H1 (cell line): ENCODE results near the gene PCDHB14. TPM values are rescaled to one million over a fixed set of nuclear protein-coding genes. Genes with fewer than 3 reads are reported as not detected.

Source experiments
- CHD7 ChIP-seq: fragments of 300-600 bp; sonication (generic); IDR thresholded peaks from 2 replicates; pipeline ENCODE4 v1.7.1; 2012; ENCODE audit warnings: low read length, moderate library complexity, mild to moderate bottlenecking, inconsistent platforms; ENCODE audit not compliant: insufficient replicate concordance
- HDAC2 ChIP-seq, 2 experiments: fragments of 300-600 bp in 1 of 2; sonication (generic) in 1 of 2; IDR thresholded peaks; 2 replicates each; pipeline ENCODE4 v1.6.1; 2011 to 2012; ENCODE audit warnings: low read depth in 2 of 2, low read length in 2 of 2, mild to moderate bottlenecking in 2 of 2, moderate library complexity in 2 of 2, borderline replicate concordance in 1 of 2, inconsistent platforms in 1 of 2
- KDM5A ChIP-seq: fragments of 200-600 bp; IDR thresholded peaks from 2 replicates; pipeline ENCODE4 v1.7.1; 2012; ENCODE audit warnings: mild to moderate bottlenecking, low read length, inconsistent platforms, mixed read lengths
- polyA plus RNA-seq, 7 experiments: library from polyadenylated mRNA; depleted of rRNA in 3 of 7; stranded (reverse) in 5 of 7; unstranded in 2 of 7; fragments of >200 nt in 5 of 7; fragments of 200-250 nt in 2 of 7; gene quantifications; 1 replicate in 5 of 7; 2 replicates in 1 of 7; 4 replicates in 1 of 7; pipeline versions ENCODE4 v1.2.1 to v1.2.3, GENCODE V29; 2011 to 2013; ENCODE audit warnings: missing spikeins in 2 of 7, mixed read lengths in 2 of 7
- total RNA-seq: library from RNA; stranded (reverse); fragmentation: NEBNext Ultra II Directional; extraction: Animal tissue kit (Norgen Biotek cat#: 25700); gene quantifications from 2 replicates; pipeline ENCODE4 v1.2.1, GENCODE V29; 2021

PCDHB14 gene
- total and polyA plus RNA-seq, 2 of the 8 experiments (the other 6 are each of a cell fraction or from before 2014, with no cell fraction given), result 2.7 TPM

GRCh38 chr5:141186897-141187512 lies 36.1 kb upstream of the PCDHB14 start, which contains the start of gene PCDHB9 (continued):
- TF ChIP-seq CHD7 (no peak), HDAC2 (IDR thresholded peaks at IDR 0.05; ENCODE audit: borderline replicate concordance in 1 of 2, low read depth in 2 of 2, low read length in 2 of 2) (no peak), KDM5A (no peak)
